Transverse colon (tissue), 4 donors: ENCODE data around the gene NR1D2. TPM values are rescaled to one million over a fixed set of nuclear protein-coding genes. Genes with fewer than 3 reads are reported as not detected.
A peak's percentile ranks its signal among the peaks of the same experiment; 100 is the strongest.

Experiments
- DNase-seq: peaks from one replicate; pipeline ENCODE4 v3.0.0-alpha.2; 2019
- H3K27ac ChIP-seq, 4 donors: fragments of 200-600 bp; sonication (generic); 2 replicates each; pipeline ENCODE4 v1.5.1; 2016 to 2018; ENCODE audit warnings: inconsistent platforms in 4 of 4
- H3K27me3 ChIP-seq: fragments of 200-600 bp; sonication (generic); 2 replicates; pipeline ENCODE4 v1.5.1; 2017; ENCODE audit warnings: inconsistent platforms
- H3K36me3 ChIP-seq, 4 donors: fragments of 200-600 bp; sonication (generic); 2 replicates each; pipeline ENCODE4 v1.5.1; 2017 to 2019; ENCODE audit warnings: inconsistent platforms in 4 of 4
- H3K4me1 ChIP-seq, 4 donors: fragments of 200-600 bp; sonication (generic); 2 replicates each; pipeline ENCODE4 v1.5.1; 2017 to 2020; ENCODE audit warnings: inconsistent platforms in 4 of 4
- H3K4me3 ChIP-seq, 4 donors: fragments of 200-600 bp; sonication (generic); 1 replicate in 1 of 4; 2 replicates in 3 of 4; pipeline versions ENCODE4 v1.5.1 to v1.6.1; 2017 to 2019; ENCODE audit warnings: inconsistent platforms in 4 of 4
- H3K9me3 ChIP-seq, 2 donors: fragments of 200-600 bp; sonication (generic); 2 replicates each; pipeline ENCODE4 v1.5.1; 2017 to 2019; ENCODE audit warnings: inconsistent platforms in 2 of 2
- CTCF ChIP-seq, 5 experiments: fragments of 200-600 bp in 3 of 5; fragments of 450-650 bp in 2 of 5; sonication (generic) in 3 of 5; IDR thresholded peaks; 1 replicate in 2 of 5; 2 replicates in 3 of 5; pipeline ENCODE4 v1.5.1; 2016 to 2017; ENCODE audit warnings: antibody characterized with exemption in 5 of 5, inconsistent platforms in 3 of 5, mild to moderate bottlenecking in 2 of 5, moderate library complexity in 1 of 5
- EP300 ChIP-seq: sonication (generic); formaldehyde crosslinking; IDR thresholded peaks from one replicate; pipeline ENCODE4 v1.6.1; 2017; ENCODE audit warnings: antibody characterized with exemption, low read depth
- POLR2A ChIP-seq: fragments of 450-650 bp; IDR thresholded peaks from one replicate; pipeline ENCODE4 v1.6.1; 2016; ENCODE audit warnings: antibody characterized with exemption, mild to moderate bottlenecking, moderate library complexity
- POLR2AphosphoS5 ChIP-seq, 3 donors: sonication (generic); formaldehyde crosslinking; IDR thresholded peaks; one replicate each; pipeline ENCODE4 v1.6.1; 2016; ENCODE audit warnings: antibody characterized with exemption in 3 of 3
- WGBS, 2 donors: methylation state at CpG; one replicate each; pipeline ENCODE4 v1.1.5; 2018; ENCODE audit warnings: low coverage in 1 of 2; 5-methylcytosine and 5-hydroxymethylcytosine counted together
- in situ Hi-C, 4 donors: fragments of 200-750 bp; cut with MboI; loops; one replicate each; pipeline versions ENCODE4 v1.15.0 to v1.15.1; 2017; ENCODE audit warnings: low sequenced_read_pairs in 3 of 4, low pct_ligation_motif_present in 1 of 4, low pct_unique_long_range_greater_than_20kb in 1 of 4
- intact Hi-C: fragments of 100-400 bp; cut with DNase I; formaldehyde crosslinking; loops from one replicate; pipeline ENCODE4 v1.15.1; 2023; ENCODE audit warnings: low total_unique reads
- total RNA-seq, 4 donors: library from RNA; depleted of rRNA; stranded (reverse); fragments of >200 nt; gene quantifications; one replicate each; pipeline ENCODE4 v1.1.0, GENCODE V29; 2016

NR1D2 gene
- total RNA-seq, 4 donors from 2014 or later: 21.9 to 34.8 (median 26.9) TPM

- Histone ChIP-seq H3K4me1 (peaks cover 8 to 81% (median 46%) of the 10 kb centered on the region in 4 donors), H3K27me3 (no peaks in the 10 kb centered on the region), H3K36me3 (peaks cover 0 to 3% (median 0%) of the 10 kb centered on the region in 4 donors), H3K4me3 (no peak overlapping the region), H3K9me3 (no peaks in the 10 kb centered on the region), H3K27ac (peak overlapping the region; percentile 36 to 61 (median 46))
- no peak for DNase-seq
- TF ChIP-seq EP300: no peak
- TF ChIP-seq CTCF (IDR thresholded peaks at IDR 0.05): no peak
- no peak for TF ChIP-seq POLR2AphosphoS5 (IDR thresholded peaks at IDR 0.05)
- TF ChIP-seq POLR2A: no peak
- in situ Hi-C loops (no loop called here), intact Hi-C loops (no loop called here)
These were observed 5.2 kb downstream of the NR1D2 start for GRCh38 chr3:23950293-23950692.

DNA sequence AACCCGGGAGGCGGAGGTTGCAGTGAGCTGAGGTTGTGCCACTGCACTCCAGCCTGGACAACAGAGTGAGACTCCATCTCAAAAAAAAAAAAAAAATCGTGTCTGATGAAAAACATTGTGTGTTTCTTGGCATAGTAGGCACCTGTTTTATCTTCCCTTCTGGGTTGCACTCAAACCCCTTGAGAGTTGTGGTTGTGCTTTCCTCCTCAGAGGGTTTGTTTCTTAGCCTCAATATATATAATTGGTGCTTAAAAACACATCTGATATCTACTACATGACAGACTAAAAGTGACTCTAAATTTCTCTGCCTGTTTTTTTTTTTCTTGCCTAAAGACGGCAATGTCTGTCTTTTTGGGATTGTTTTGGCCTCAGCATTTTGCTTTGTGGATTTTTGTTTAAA is 7.6 kb downstream of the NR1D2 start:
- peaks cover 7 to 69% (median 33%) of the 10 kb centered on the region in 4 donors for H3K4me1 ChIP-seq
- no peaks in the 10 kb centered on the region for H3K9me3 ChIP-seq
- intact Hi-C loops: no loop called here
- H3K27me3 ChIP-seq: no peaks in the 10 kb centered on the region
- no peak for DNase-seq
- no peak overlapping the region for H3K27ac ChIP-seq
- H3K4me3 ChIP-seq: no peak overlapping the region
- H3K36me3 ChIP-seq: peaks cover 0 to 6% (median 0%) of the 10 kb centered on the region in 4 donors
- no peak for TF ChIP-seq POLR2AphosphoS5 (IDR thresholded peaks at IDR 0.05)
- TF ChIP-seq EP300: no peak
- in situ Hi-C loops: no loop called here
- WGBS, 2 donors: 61 to 74% methylated on average over 2 to 4 of the region's 4 CpGs

- TF ChIP-seq POLR2AphosphoS5 (IDR thresholded peaks at IDR 0.05) (no peak), EP300 (no peak)
- H3K36me3 ChIP-seq: peaks cover 0 to 6% (median 0%) of the 10 kb centered on the region in 4 donors
- intact Hi-C loops: no loop called here
- no peak overlapping the region for H3K27ac ChIP-seq
- peaks cover 3 to 60% (median 25%) of the 10 kb centered on the region in 4 donors for H3K4me1 ChIP-seq
- H3K4me3 ChIP-seq: no peak overlapping the region
- H3K9me3 ChIP-seq: no peaks in the 10 kb centered on the region
- H3K27me3 ChIP-seq: no peaks in the 10 kb centered on the region
- no peak for DNase-seq
- in situ Hi-C loops: no loop called here
- WGBS, 2 donors: 0 to 56% methylated on average over 1 of the region's 1 CpG
These were observed 8.4 kb downstream of the NR1D2 start for GRCh38 chr3:23953523-23953922.

GRCh38 chr3:23954144-23954543 is 9.1 kb downstream of the NR1D2 start:
- H3K9me3 ChIP-seq: no peaks in the 10 kb centered on the region
- H3K4me1 ChIP-seq: peaks cover 3 to 60% (median 28%) of the 10 kb centered on the region in 4 donors
- TF ChIP-seq CTCF (IDR thresholded peaks at IDR 0.05): no peak
- TF ChIP-seq POLR2A: no peak
- TF ChIP-seq POLR2AphosphoS5 (IDR thresholded peaks at IDR 0.05): no peak
- no peak for TF ChIP-seq EP300
- H3K36me3 ChIP-seq: peaks cover 0 to 6% (median 0%) of the 10 kb centered on the region in 4 donors
- intact Hi-C loops: no loop called here
- H3K27me3 ChIP-seq: no peaks in the 10 kb centered on the region
- H3K4me3 ChIP-seq: no peak overlapping the region
- in situ Hi-C loops: no loop called here
- 48 to 81% methylated on average over 5 of the region's 5 CpGs for WGBS, 2 donors
- DNase-seq: no peak
- no peak overlapping the region for H3K27ac ChIP-seq

GRCh38 chr3:23956701-23957100 is 11.6 kb downstream of the NR1D2 start:
- H3K4me1 ChIP-seq: peaks cover 8 to 53% (median 22%) of the 10 kb centered on the region in 4 donors
- H3K9me3 ChIP-seq: no peaks in the 10 kb centered on the region
- intact Hi-C loops: no loop called here
- no peak overlapping the region for H3K4me3 ChIP-seq
- in situ Hi-C loops: no loop called here
- H3K27me3 ChIP-seq: no peaks in the 10 kb centered on the region
- H3K27ac ChIP-seq: no peak overlapping the region
- 86 to 93% methylated on average over 3 of the region's 3 CpGs for WGBS, 2 donors
- peaks cover 0 to 16% (median 0%) of the 10 kb centered on the region in 4 donors for H3K36me3 ChIP-seq
- DNase-seq: no peak
- no peak for TF ChIP-seq POLR2A
- TF ChIP-seq CTCF (IDR thresholded peaks at IDR 0.05): no peak
- no peak for TF ChIP-seq EP300
- TF ChIP-seq POLR2AphosphoS5 (IDR thresholded peaks at IDR 0.05): no peak
